ENCODE measurements around the gene HMGB2. TPM values are rescaled to one million over a fixed set of nuclear protein-coding genes. Genes with fewer than 3 reads are reported as not detected.

The HMGB2 gene
- 27.3 TPM for polyA plus RNA-seq (2013, experiment 1 of 2)
- polyA plus RNA-seq (2013, experiment 2 of 2): 28.6 TPM

GRCh38 chr4:173334085-173334890, at the start of gene HMGB2:
Gene HMGB2, minus strand, starts transcription at chr4:173334358. Its CDS starts 709 bp downstream, at chr4:173333649.
- Histone ChIP-seq H3K18ac (ENCODE audit: low read depth in 1 of 2, low read length in 2 of 2) (peak within 1 kb of the TSS; percentile 93 to 99), H3K4me1 (ENCODE audit: control insufficient read depth, insufficient read depth, low read depth, low read length) (no peaks in the 10 kb centered on the region), H3K4me3 (ENCODE audit: insufficient read depth in 1 of 2, low read depth in 1 of 2, low read length in 2 of 2) (peak within 1 kb of the TSS; percentile 95 to 97), H2AK5ac (ENCODE audit: low read length, severe bottlenecking) (no peak within 1 kb of the TSS), H4K8ac (ENCODE audit: low read length) (peak within 1 kb of the TSS; percentile 97), H3K23ac (ENCODE audit: low read length in 2 of 2) (peak within 1 kb of the TSS; percentile 79 to 99), H3K27me3 (ENCODE audit: control insufficient read depth in 1 of 2, insufficient read depth in 1 of 2, low read length in 2 of 2) (no peaks in the 10 kb centered on the region), H2BK5ac (ENCODE audit: low read depth, low read length, poor library complexity, severe bottlenecking) (peak within 1 kb of the TSS; percentile 92), H3K27ac (ENCODE audit: low read length, poor library complexity, severe bottlenecking) (peak within 1 kb of the TSS; percentile 96), H4K91ac (ENCODE audit: low read length) (peak within 1 kb of the TSS; percentile 84), H2BK12ac (ENCODE audit: low read length in 2 of 2) (peak within 1 kb of the TSS; percentile 52 to 63), H3K4me2 (ENCODE audit: low read length, poor library complexity, severe bottlenecking) (peak within 1 kb of the TSS; percentile 96), H3K36me3 (ENCODE audit: control insufficient read depth in 1 of 2, insufficient read depth in 2 of 2, low read depth in 1 of 2, low read length in 2 of 2) (peaks cover 0 to 32% of the 10 kb centered on the region in 2 experiments), H3K14ac (ENCODE audit: low read length in 2 of 2) (peak within 1 kb of the TSS in 1 of 2 experiments; percentile 89), H2BK120ac (ENCODE audit: low read depth, low read length) (peak within 1 kb of the TSS; percentile 87), H3K4ac (ENCODE audit: low read depth in 1 of 2, low read length in 2 of 2) (peak within 1 kb of the TSS; percentile 81 to 97), H3K9me3 (ENCODE audit: control insufficient read depth, low read length) (no peaks in the 10 kb centered on the region), H2BK15ac (ENCODE audit: low read depth, poor library complexity, severe bottlenecking) (peak within 1 kb of the TSS; percentile 86), H3K9ac (ENCODE audit: low read length) (peak within 1 kb of the TSS; percentile 100), H2AFZ (ENCODE audit: low read depth, low read length) (peak within 1 kb of the TSS; percentile 98), H3K79me1 (replicated peaks; ENCODE audit: low read length, poor library complexity, severe bottlenecking) (no peaks in the 10 kb centered on the region)
- under 1% methylated on average over 61 of the region's 61 CpGs for WGBS
- DNase-seq: peak; percentile 100

- Histone ChIP-seq H3K27me3 (ENCODE audit: control insufficient read depth in 1 of 2, insufficient read depth in 1 of 2, low read length in 2 of 2) (no peaks in the 10 kb centered on the region), H3K14ac (ENCODE audit: low read length in 2 of 2) (no peak overlapping the region), H2BK15ac (ENCODE audit: low read depth, poor library complexity, severe bottlenecking) (no peak overlapping the region), H3K27ac (ENCODE audit: low read length, poor library complexity, severe bottlenecking) (no peak overlapping the region), H3K9ac (ENCODE audit: low read length) (no peak overlapping the region), H3K79me1 (replicated peaks; ENCODE audit: low read length, poor library complexity, severe bottlenecking) (peaks cover 4% of the 10 kb centered on the region), H3K9me3 (ENCODE audit: control insufficient read depth, low read length) (no peaks in the 10 kb centered on the region), H2BK12ac (ENCODE audit: low read length in 2 of 2) (no peak overlapping the region), H4K91ac (ENCODE audit: low read length) (no peak overlapping the region), H2BK120ac (ENCODE audit: low read depth, low read length) (no peak overlapping the region), H2AFZ (ENCODE audit: low read depth, low read length) (no peak overlapping the region), H3K4me3 (ENCODE audit: insufficient read depth in 1 of 2, low read depth in 1 of 2, low read length in 2 of 2) (no peak overlapping the region), H2AK5ac (ENCODE audit: low read length, severe bottlenecking) (no peak overlapping the region), H2BK5ac (ENCODE audit: low read depth, low read length, poor library complexity, severe bottlenecking) (no peak overlapping the region), H3K23ac (ENCODE audit: low read length in 2 of 2) (no peak overlapping the region), H3K36me3 (ENCODE audit: control insufficient read depth in 1 of 2, insufficient read depth in 2 of 2, low read depth in 1 of 2, low read length in 2 of 2) (peaks cover 0 to 18% of the 10 kb centered on the region in 2 experiments), H3K18ac (ENCODE audit: low read depth in 1 of 2, low read length in 2 of 2) (no peak overlapping the region), H3K4ac (ENCODE audit: low read depth in 1 of 2, low read length in 2 of 2) (no peak overlapping the region), H3K4me1 (ENCODE audit: control insufficient read depth, insufficient read depth, low read depth, low read length) (no peaks in the 10 kb centered on the region), H3K4me2 (ENCODE audit: low read length, poor library complexity, severe bottlenecking) (no peak overlapping the region), H4K8ac (ENCODE audit: low read length) (no peak overlapping the region)
- WGBS: 100% methylated on average over 1 of the region's 4 CpGs
- DNase-seq: no peak
Observed at GRCh38 chr4:173382349-173382748, 48.2 kb upstream of the HMGB2 start.

- no peak for DNase-seq
- 88% methylated on average over 1 of the region's 1 CpG for WGBS
Observed at GRCh38 chr4:173381610-173382009, 47.5 kb upstream of the HMGB2 start.

GRCh38 chr4:173380987-173381386, 46.8 kb upstream of the HMGB2 start:
- Histone ChIP-seq H2BK12ac (ENCODE audit: low read length in 2 of 2) (no peak overlapping the region), H3K4me2 (ENCODE audit: low read length, poor library complexity, severe bottlenecking) (no peak overlapping the region), H3K4ac (ENCODE audit: low read depth in 1 of 2, low read length in 2 of 2) (no peak overlapping the region), H4K91ac (ENCODE audit: low read length) (no peak overlapping the region), H3K18ac (ENCODE audit: low read depth in 1 of 2, low read length in 2 of 2) (no peak overlapping the region), H3K23ac (ENCODE audit: low read length in 2 of 2) (no peak overlapping the region), H3K9me3 (ENCODE audit: control insufficient read depth, low read length) (no peaks in the 10 kb centered on the region), H3K27ac (ENCODE audit: low read length, poor library complexity, severe bottlenecking) (no peak overlapping the region), H3K4me1 (ENCODE audit: control insufficient read depth, insufficient read depth, low read depth, low read length) (no peaks in the 10 kb centered on the region), H4K8ac (ENCODE audit: low read length) (no peak overlapping the region), H2BK15ac (ENCODE audit: low read depth, poor library complexity, severe bottlenecking) (no peak overlapping the region), H2AFZ (ENCODE audit: low read depth, low read length) (no peak overlapping the region), H3K14ac (ENCODE audit: low read length in 2 of 2) (no peak overlapping the region), H3K79me1 (replicated peaks; ENCODE audit: low read length, poor library complexity, severe bottlenecking) (peaks cover 4% of the 10 kb centered on the region), H2BK5ac (ENCODE audit: low read depth, low read length, poor library complexity, severe bottlenecking) (no peak overlapping the region), H2AK5ac (ENCODE audit: low read length, severe bottlenecking) (no peak overlapping the region), H3K9ac (ENCODE audit: low read length) (no peak overlapping the region), H2BK120ac (ENCODE audit: low read depth, low read length) (no peak overlapping the region), H3K36me3 (ENCODE audit: control insufficient read depth in 1 of 2, insufficient read depth in 2 of 2, low read depth in 1 of 2, low read length in 2 of 2) (peaks cover 0 to 24% of the 10 kb centered on the region in 2 experiments), H3K27me3 (ENCODE audit: control insufficient read depth in 1 of 2, insufficient read depth in 1 of 2, low read length in 2 of 2) (no peaks in the 10 kb centered on the region), H3K4me3 (ENCODE audit: insufficient read depth in 1 of 2, low read depth in 1 of 2, low read length in 2 of 2) (no peak overlapping the region)
- no peak for DNase-seq

More at GRCh38 chr4:173381610-173382009, 47.5 kb upstream of the HMGB2 start:
- Histone ChIP-seq H3K27me3 (ENCODE audit: control insufficient read depth in 1 of 2, insufficient read depth in 1 of 2, low read length in 2 of 2) (no peaks in the 10 kb centered on the region), H3K18ac (ENCODE audit: low read depth in 1 of 2, low read length in 2 of 2) (no peak overlapping the region), H3K4ac (ENCODE audit: low read depth in 1 of 2, low read length in 2 of 2) (no peak overlapping the region), H2AK5ac (ENCODE audit: low read length, severe bottlenecking) (no peak overlapping the region), H3K4me3 (ENCODE audit: insufficient read depth in 1 of 2, low read depth in 1 of 2, low read length in 2 of 2) (no peak overlapping the region), H2BK5ac (ENCODE audit: low read depth, low read length, poor library complexity, severe bottlenecking) (no peak overlapping the region), H3K23ac (ENCODE audit: low read length in 2 of 2) (no peak overlapping the region), H3K79me1 (replicated peaks; ENCODE audit: low read length, poor library complexity, severe bottlenecking) (peaks cover 4% of the 10 kb centered on the region), H2AFZ (ENCODE audit: low read depth, low read length) (no peak overlapping the region), H4K8ac (ENCODE audit: low read length) (no peak overlapping the region), H2BK12ac (ENCODE audit: low read length in 2 of 2) (no peak overlapping the region), H3K27ac (ENCODE audit: low read length, poor library complexity, severe bottlenecking) (no peak overlapping the region), H3K4me2 (ENCODE audit: low read length, poor library complexity, severe bottlenecking) (no peak overlapping the region), H2BK15ac (ENCODE audit: low read depth, poor library complexity, severe bottlenecking) (no peak overlapping the region), H3K9me3 (ENCODE audit: control insufficient read depth, low read length) (no peaks in the 10 kb centered on the region), H3K14ac (ENCODE audit: low read length in 2 of 2) (no peak overlapping the region), H2BK120ac (ENCODE audit: low read depth, low read length) (no peak overlapping the region), H3K4me1 (ENCODE audit: control insufficient read depth, insufficient read depth, low read depth, low read length) (no peaks in the 10 kb centered on the region), H3K9ac (ENCODE audit: low read length) (no peak overlapping the region), H4K91ac (ENCODE audit: low read length) (no peak overlapping the region), H3K36me3 (ENCODE audit: control insufficient read depth in 1 of 2, insufficient read depth in 2 of 2, low read depth in 1 of 2, low read length in 2 of 2) (peaks cover 0 to 20% of the 10 kb centered on the region in 2 experiments)
